Measurements from ENCODE around the gene RANBP17.
"Not testable (repeated sequence)": the region's sequence is repeated elsewhere in the genome, so short reads cannot be mapped to it uniquely, and the experiment has no call there.

Gene RANBP17

GRCh38 chr5:171155621-171156020 lies 293.8 kb downstream of the RANBP17 start:
- DNase-seq (ENCODE audit: low read depth, low spot score), result no peak

- DNase-seq (ENCODE audit: low read depth, low spot score), result no peak
Observed at GRCh38 chr5:171157276-171157675, 295.5 kb downstream of the RANBP17 start.

GRCh38 chr5:171157775-171158174 lies 296.0 kb downstream of the RANBP17 start:
- DNase-seq (ENCODE audit: low read depth, low spot score), result no peak

- DNase-seq (ENCODE audit: low read depth, low spot score), result no peak
Observed at GRCh38 chr5:171158581-171158980, 296.8 kb downstream of the RANBP17 start.

- no peak for DNase-seq (ENCODE audit: low read depth, low spot score)
Observed at GRCh38 chr5:171162165-171162564, 300.3 kb downstream of the RANBP17 start.

- no peak for DNase-seq (ENCODE audit: low read depth, low spot score)
Observed at GRCh38 chr5:171162596-171162995, 300.8 kb downstream of the RANBP17 start.

- DNase-seq (ENCODE audit: low read depth, low spot score), result no peak
Observed at GRCh38 chr5:171166766-171167165, 304.9 kb downstream of the RANBP17 start.

GRCh38 chr5:171168171-171168570 lies 306.4 kb downstream of the RANBP17 start:
- no peak for DNase-seq (ENCODE audit: low read depth, low spot score)

- DNase-seq (ENCODE audit: low read depth, low spot score), result not testable (repeated sequence)
Observed at GRCh38 chr5:171174960-171175359, 313.1 kb downstream of the RANBP17 start.

- DNase-seq (ENCODE audit: low read depth, low spot score), result no peak
Observed at GRCh38 chr5:171175746-171176145, 313.9 kb downstream of the RANBP17 start.

GRCh38 chr5:171178190-171178589 lies 316.4 kb downstream of the RANBP17 start:
- DNase-seq (ENCODE audit: low read depth, low spot score), result not testable (repeated sequence)

- DNase-seq (ENCODE audit: low read depth, low spot score), result no peak
Observed at GRCh38 chr5:171188016-171188415, 326.2 kb downstream of the RANBP17 start.

- no peak for DNase-seq (ENCODE audit: low read depth, low spot score)
Observed at GRCh38 chr5:171189442-171189841, 327.6 kb downstream of the RANBP17 start.

- DNase-seq (ENCODE audit: low read depth, low spot score), result no peak
Observed at GRCh38 chr5:171192111-171192510, 330.3 kb downstream of the RANBP17 start.

- DNase-seq (ENCODE audit: low read depth, low spot score), result no peak
Observed at GRCh38 chr5:171201310-171201709, 339.5 kb downstream of the RANBP17 start.

- DNase-seq (ENCODE audit: low read depth, low spot score), result no peak
Observed at GRCh38 chr5:171205375-171205774, 343.6 kb downstream of the RANBP17 start.

- DNase-seq (ENCODE audit: low read depth, low spot score), result peak; percentile 24
Observed at GRCh38 chr5:171207256-171207847, 345.5 kb downstream of the RANBP17 start.

GRCh38 chr5:171221916-171222315 lies 360.1 kb downstream of the RANBP17 start:
- DNase-seq (ENCODE audit: low read depth, low spot score), result no peak

GRCh38 chr5:171223927-171224326 lies 362.1 kb downstream of the RANBP17 start:
- DNase-seq (ENCODE audit: low read depth, low spot score), result no peak

GRCh38 chr5:171226096-171226754 lies 364.4 kb downstream of the RANBP17 start:
- DNase-seq (ENCODE audit: low read depth, low spot score), result no peak

GRCh38 chr5:171226864-171227263 lies 365.0 kb downstream of the RANBP17 start:
- no peak for DNase-seq (ENCODE audit: low read depth, low spot score)

- no peak for DNase-seq (ENCODE audit: low read depth, low spot score)
Observed at GRCh38 chr5:171236651-171237050, 374.8 kb downstream of the RANBP17 start.

GRCh38 chr5:171242521-171242920 lies 380.7 kb downstream of the RANBP17 start:
- DNase-seq (ENCODE audit: low read depth, low spot score), result no peak

- DNase-seq (ENCODE audit: low read depth, low spot score), result no peak
Observed at GRCh38 chr5:171246231-171246630, 384.4 kb downstream of the RANBP17 start.

Measured in smooth muscle cell of the brain vasculature (primary cell).